HepG2 (cell line): ENCODE data around the gene RPL18. TPM values are rescaled to one million over a fixed set of nuclear protein-coding genes. Genes with fewer than 3 reads are reported as not detected.
A peak's percentile ranks its signal among the peaks of the same experiment; 100 is the strongest.

ENCODE experiments used
- ATF7 ChIP-seq, 2 experiments: fragments of 450-650 bp in 1 of 2; sonication (generic) in 1 of 2; formaldehyde crosslinking in 1 of 2; IDR thresholded peaks; 2 replicates each; pipeline versions ENCODE4 v1.4.0 to v1.6.1; 2016 to 2020; ENCODE audit warnings: antibody characterized with exemption in 1 of 2, mild to moderate bottlenecking in 1 of 2, missing genetic modification reagents in 1 of 2
- HOXA3 ChIP-seq: sonication (generic); formaldehyde crosslinking; IDR thresholded peaks from 2 replicates; pipeline ENCODE4 v1.5.0; 2020; ENCODE audit warnings: missing genetic modification reagents
- JARID2 ChIP-seq: sonication (generic); formaldehyde crosslinking; IDR thresholded peaks from 2 replicates; pipeline ENCODE4 v1.8.1; 2023; ENCODE audit warnings: missing genetic modification reagents, inconsistent platforms; ENCODE audit not compliant: insufficient replicate concordance
- KIAA2018 ChIP-seq: sonication (generic); formaldehyde crosslinking; IDR thresholded peaks from 2 replicates; pipeline ENCODE4 v1.5.0; 2020; ENCODE audit warnings: mild to moderate bottlenecking, missing genetic modification reagents, borderline replicate concordance
- NBN ChIP-seq: fragments of 450-650 bp; conservative IDR thresholded peaks from 2 replicates; pipeline ENCODE4 v1.6.1; 2017
- PBX3 ChIP-seq: sonication (generic); formaldehyde crosslinking; IDR thresholded peaks from 2 replicates; pipeline ENCODE4 v1.8.1; 2023; ENCODE audit warnings: missing genetic modification reagents, inconsistent platforms, borderline replicate concordance
- POGZ ChIP-seq: sonication (generic); formaldehyde crosslinking; IDR thresholded peaks from 2 replicates; pipeline ENCODE4 v1.4.0; 2020; ENCODE audit warnings: mild to moderate bottlenecking, missing genetic modification reagents
- POLR2AphosphoS5 ChIP-seq: IDR thresholded peaks from 2 replicates; pipeline ENCODE4 v1.6.1; 2012; ENCODE audit warnings: low read depth, low read length
- RNF2 ChIP-seq: fragments of 450-650 bp; conservative IDR thresholded peaks from 2 replicates; pipeline ENCODE4 v1.6.1; 2016; ENCODE audit warnings: low read depth
- SKIL ChIP-seq: sonication (generic); formaldehyde crosslinking; IDR thresholded peaks from 2 replicates; pipeline ENCODE4 v1.8.0; 2022; ENCODE audit warnings: missing genetic modification reagents, mild to moderate bottlenecking, moderate library complexity, borderline replicate concordance
- ZBTB25 ChIP-seq: IDR thresholded peaks from 2 replicates; pipeline ENCODE4 v1.6.1; 2018; ENCODE audit warnings: missing genetic modification reagents
- ZNF441 ChIP-seq: sonication (generic); formaldehyde crosslinking; IDR thresholded peaks from 2 replicates; pipeline ENCODE4 v1.7.0; 2021; ENCODE audit warnings: missing genetic modification reagents, borderline replicate concordance
- ZNF615 ChIP-seq: sonication (generic); formaldehyde crosslinking; IDR thresholded peaks from 2 replicates; pipeline ENCODE4 v1.5.0; 2020; ENCODE audit warnings: mild to moderate bottlenecking, missing genetic modification reagents, borderline replicate concordance
- ZNF644 ChIP-seq: IDR thresholded peaks from 2 replicates; pipeline ENCODE4 v1.6.1; 2016; ENCODE audit warnings: low read depth
- ZNF883 ChIP-seq: sonication (generic); formaldehyde crosslinking; IDR thresholded peaks from 2 replicates; pipeline ENCODE4 v1.5.1; 2020; ENCODE audit warnings: mild to moderate bottlenecking, missing genetic modification reagents; ENCODE audit errors: not compliant biosample characterization
- polyA plus RNA-seq, 8 experiments: library from polyadenylated mRNA; depleted of rRNA in 3 of 8; stranded (reverse) in 7 of 8; unstranded in 1 of 8; fragments of >200 nt; fragmentation: Illumina TruSeq in 4 of 8; extraction: Trizol in 4 of 8; gene quantifications; 2 replicates each; pipeline versions ENCODE4 v1.2.1 to v1.2.3, GENCODE V29; 2011 to 2016; ENCODE audit warnings: low read depth in 4 of 8, missing spikeins in 1 of 8, mixed read lengths in 1 of 8; ENCODE audit not compliant: insufficient read depth in 1 of 8
- total RNA-seq, 5 experiments: library from RNA; depleted of rRNA; stranded (reverse); fragments of >200 nt; fragmentation: Illumina TruSeq; extraction: Trizol; gene quantifications; 2 replicates each; pipeline ENCODE4 v1.2.3, GENCODE V29; 2016; ENCODE audit warnings: low read depth in 1 of 5

RPL18 gene
- total and polyA plus RNA-seq, 2 of the 13 experiments (the other 11 are each of a cell fraction or from before 2014, with no cell fraction given) = 1,485 to 1,639 TPM

GRCh38 chr19:48618916-48619691 is at the start of gene RPL18, which contains the start of gene SPHK2 (continued):
- TF ChIP-seq ZNF441 (CRISPR knock-in tag) = peak; percentile 55; the same call in 1 of the 2 replicates
- peak; percentile 82; the same call in 1 of the 2 replicates for TF ChIP-seq KIAA2018
- TF ChIP-seq ZNF615 (CRISPR knock-in tag) = no peak; the same call in 1 of the 2 replicates
- TF ChIP-seq SKIL (CRISPR knock-in tag) = 0 out of 2 replicates have a peak, but pooled peaks have one; percentile 53
- TF ChIP-seq ZNF883 (CRISPR knock-in tag) = peak; percentile 79
- no peak for TF ChIP-seq JARID2 (CRISPR knock-in tag)
- TF ChIP-seq ATF7 (IDR thresholded peaks at IDR 0.05) = peak; percentile 73
- peak; percentile 93 for TF ChIP-seq ATF7 (CRISPR knock-in tag; IDR thresholded peaks at IDR 0.05)
- TF ChIP-seq ZBTB25 (CRISPR knock-in tag) = peak; percentile 99
- TF ChIP-seq NBN = no peak
- TF ChIP-seq HOXA3 = peak; percentile 99
- TF ChIP-seq ZNF644 (CRISPR knock-in tag) = 0 out of 2 replicates have a peak, but pooled peaks have one; percentile 17
- 0 out of 2 replicates have a peak, but pooled peaks have one; percentile 48 for TF ChIP-seq RNF2
- TF ChIP-seq POGZ (CRISPR knock-in tag) = peak; percentile 91
- TF ChIP-seq POLR2AphosphoS5 = peak; percentile 97
- no peak for TF ChIP-seq PBX3
